Panc1 (cell line): ENCODE measurements around the gene SPRED2.

Experiments used
- CTCF ChIP-seq: fragments of 450-650 bp; IDR thresholded peaks from 2 replicates; pipeline ENCODE4 v1.5.1; 2017; ENCODE audit warnings: mild to moderate bottlenecking
- POLR2AphosphoS5 ChIP-seq: IDR thresholded peaks from 2 replicates; pipeline ENCODE4 v1.6.1; 2012; ENCODE audit warnings: mild to moderate bottlenecking, low read depth, low read length, moderate library complexity
- SIN3A ChIP-seq: IDR thresholded peaks from 2 replicates; pipeline ENCODE4 v1.6.1; 2012; ENCODE audit warnings: low read depth, mild to moderate bottlenecking, low read length, moderate library complexity, borderline replicate concordance; ENCODE audit not compliant: insufficient read depth
- TCF7L2 ChIP-seq: IDR thresholded peaks from 2 replicates; pipeline ENCODE4 v1.6.1; 2011; ENCODE audit warnings: mild to moderate bottlenecking, low read depth, low read length, inconsistent platforms
- TF ChIP-seq, protein P1 (sequence below), 2 experiments: IDR thresholded peaks; 2 replicates each; pipeline ENCODE4 v1.6.1; 2011 to 2012; ENCODE audit warnings: low read depth in 2 of 2, control low read depth in 1 of 2, low read length in 1 of 2, mild to moderate bottlenecking in 1 of 2, moderate library complexity in 1 of 2; ENCODE audit not compliant: insufficient read depth in 1 of 2

- no peak for TF ChIP-seq CTCF
- TF ChIP-seq, protein P1, sequence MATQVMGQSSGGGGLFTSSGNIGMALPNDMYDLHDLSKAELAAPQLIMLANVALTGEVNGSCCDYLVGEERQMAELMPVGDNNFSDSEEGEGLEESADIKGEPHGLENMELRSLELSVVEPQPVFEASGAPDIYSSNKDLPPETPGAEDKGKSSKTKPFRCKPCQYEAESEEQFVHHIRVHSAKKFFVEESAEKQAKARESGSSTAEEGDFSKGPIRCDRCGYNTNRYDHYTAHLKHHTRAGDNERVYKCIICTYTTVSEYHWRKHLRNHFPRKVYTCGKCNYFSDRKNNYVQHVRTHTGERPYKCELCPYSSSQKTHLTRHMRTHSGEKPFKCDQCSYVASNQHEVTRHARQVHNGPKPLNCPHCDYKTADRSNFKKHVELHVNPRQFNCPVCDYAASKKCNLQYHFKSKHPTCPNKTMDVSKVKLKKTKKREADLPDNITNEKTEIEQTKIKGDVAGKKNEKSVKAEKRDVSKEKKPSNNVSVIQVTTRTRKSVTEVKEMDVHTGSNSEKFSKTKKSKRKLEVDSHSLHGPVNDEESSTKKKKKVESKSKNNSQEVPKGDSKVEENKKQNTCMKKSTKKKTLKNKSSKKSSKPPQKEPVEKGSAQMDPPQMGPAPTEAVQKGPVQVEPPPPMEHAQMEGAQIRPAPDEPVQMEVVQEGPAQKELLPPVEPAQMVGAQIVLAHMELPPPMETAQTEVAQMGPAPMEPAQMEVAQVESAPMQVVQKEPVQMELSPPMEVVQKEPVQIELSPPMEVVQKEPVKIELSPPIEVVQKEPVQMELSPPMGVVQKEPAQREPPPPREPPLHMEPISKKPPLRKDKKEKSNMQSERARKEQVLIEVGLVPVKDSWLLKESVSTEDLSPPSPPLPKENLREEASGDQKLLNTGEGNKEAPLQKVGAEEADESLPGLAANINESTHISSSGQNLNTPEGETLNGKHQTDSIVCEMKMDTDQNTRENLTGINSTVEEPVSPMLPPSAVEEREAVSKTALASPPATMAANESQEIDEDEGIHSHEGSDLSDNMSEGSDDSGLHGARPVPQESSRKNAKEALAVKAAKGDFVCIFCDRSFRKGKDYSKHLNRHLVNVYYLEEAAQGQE (IDR thresholded peaks at IDR 0.05; ENCODE audit: insufficient read depth in 1 of 2, low read depth in 2 of 2, low read length in 1 of 2) = no peak
- no peak for TF ChIP-seq POLR2AphosphoS5
- TF ChIP-seq SIN3A = no peak
- no peak for TF ChIP-seq TCF7L2
Measured at GRCh38 chr2:65481961-65482360, 49.6 kb upstream of the SPRED2 start.
